ENCODE data around the gene FAM131B. TPM values are rescaled to one million over a fixed set of nuclear protein-coding genes. Genes with fewer than 3 reads are reported as not detected.

The FAM131B gene
- total RNA-seq, 4 donors from 2014 or later = 0.11 to 0.54 TPM; not detected in 2

DNA sequence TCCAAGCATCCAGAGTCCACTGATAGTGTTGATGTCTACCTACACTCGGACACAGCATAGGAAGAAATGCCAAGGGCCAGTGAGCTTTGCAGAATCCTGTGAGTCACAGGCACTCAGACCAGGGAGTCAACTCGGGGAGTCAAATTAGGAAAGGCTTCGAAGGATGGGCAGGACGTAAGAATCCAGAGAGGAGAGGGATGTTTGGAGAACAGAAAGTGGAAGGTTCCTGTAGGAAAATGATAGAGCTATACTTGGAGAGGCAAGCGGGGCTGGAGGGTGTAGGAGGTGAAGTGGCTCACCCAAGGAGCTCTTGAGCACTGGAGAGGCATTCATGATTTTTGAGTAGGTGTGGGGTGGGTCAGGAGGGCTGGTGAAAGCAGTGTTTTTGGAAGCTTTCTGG is 21.6 kb upstream of the FAM131B start:
- Histone ChIP-seq H3K36me3 (peaks cover 13% of the 10 kb centered on the region in 2 donors), H3K4me3 (replicated peaks in 1 of 3) (no peak overlapping the region), H3K4me1 (peaks cover 33 to 54% of the 10 kb centered on the region in 2 donors), H3K27ac (peak overlapping the region in 2 of 3 donors; percentile 39 to 54), H3K9me3 (no peaks in the 10 kb centered on the region), H3K27me3 (no peaks in the 10 kb centered on the region)
- intact Hi-C loops (cut with DNase I) = loop anchor here (5.0 to 10.0 kb wide), 2 partner anchors 33 to 99 kb away; partner anchors contain the start of genes CASP2 and TMEM139
- WGBS, 2 donors = 17 to 20% methylated on average over 5 of the region's 5 CpGs
- DNase-seq = peak; percentile 72 to 82
- peak in 1 of 2 donors; percentile 24 for TF ChIP-seq POLR2A (IDR thresholded peaks at IDR 0.05)
- TF ChIP-seq, protein P1, sequence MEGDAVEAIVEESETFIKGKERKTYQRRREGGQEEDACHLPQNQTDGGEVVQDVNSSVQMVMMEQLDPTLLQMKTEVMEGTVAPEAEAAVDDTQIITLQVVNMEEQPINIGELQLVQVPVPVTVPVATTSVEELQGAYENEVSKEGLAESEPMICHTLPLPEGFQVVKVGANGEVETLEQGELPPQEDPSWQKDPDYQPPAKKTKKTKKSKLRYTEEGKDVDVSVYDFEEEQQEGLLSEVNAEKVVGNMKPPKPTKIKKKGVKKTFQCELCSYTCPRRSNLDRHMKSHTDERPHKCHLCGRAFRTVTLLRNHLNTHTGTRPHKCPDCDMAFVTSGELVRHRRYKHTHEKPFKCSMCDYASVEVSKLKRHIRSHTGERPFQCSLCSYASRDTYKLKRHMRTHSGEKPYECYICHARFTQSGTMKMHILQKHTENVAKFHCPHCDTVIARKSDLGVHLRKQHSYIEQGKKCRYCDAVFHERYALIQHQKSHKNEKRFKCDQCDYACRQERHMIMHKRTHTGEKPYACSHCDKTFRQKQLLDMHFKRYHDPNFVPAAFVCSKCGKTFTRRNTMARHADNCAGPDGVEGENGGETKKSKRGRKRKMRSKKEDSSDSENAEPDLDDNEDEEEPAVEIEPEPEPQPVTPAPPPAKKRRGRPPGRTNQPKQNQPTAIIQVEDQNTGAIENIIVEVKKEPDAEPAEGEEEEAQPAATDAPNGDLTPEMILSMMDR (IDR thresholded peaks at IDR 0.05) = no peak

DNA sequence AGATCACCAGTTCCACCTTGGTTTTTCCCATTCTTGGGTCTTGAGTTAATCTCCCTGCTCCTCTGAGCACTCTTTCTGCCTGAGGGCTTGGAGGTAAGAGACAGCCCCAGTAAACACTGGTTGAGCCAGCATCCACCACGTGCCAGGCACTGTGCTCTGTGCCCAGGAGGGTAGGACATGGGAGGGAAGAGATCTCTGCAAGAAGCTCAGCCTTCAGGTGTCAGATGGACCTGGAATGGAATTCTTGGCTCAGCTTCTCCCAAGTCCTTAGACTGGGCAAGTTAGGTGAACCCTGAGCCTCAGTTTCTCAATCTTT is 21.1 kb upstream of the FAM131B start:
- WGBS, 2 donors = 71 to 75% methylated on average over 1 of the region's 1 CpG
- Histone ChIP-seq H3K27ac (peak overlapping the region in 2 of 3 donors; percentile 39 to 54), H3K36me3 (peaks cover 7 to 8% of the 10 kb centered on the region in 2 donors), H3K27me3 (no peaks in the 10 kb centered on the region), H3K4me3 (replicated peaks in 1 of 3) (no peak overlapping the region), H3K4me1 (peaks cover 33 to 54% of the 10 kb centered on the region in 2 donors), H3K9me3 (no peaks in the 10 kb centered on the region)
- intact Hi-C loops (cut with DNase I) = loop anchor here (5.0 to 10.0 kb wide), 2 partner anchors 34 to 99 kb away; partner anchors contain the start of genes CASP2 and TMEM139
- DNase-seq = no peak
- TF ChIP-seq, protein P1 (IDR thresholded peaks at IDR 0.05) = no peak
- TF ChIP-seq POLR2A (IDR thresholded peaks at IDR 0.05) = no peak

DNA sequence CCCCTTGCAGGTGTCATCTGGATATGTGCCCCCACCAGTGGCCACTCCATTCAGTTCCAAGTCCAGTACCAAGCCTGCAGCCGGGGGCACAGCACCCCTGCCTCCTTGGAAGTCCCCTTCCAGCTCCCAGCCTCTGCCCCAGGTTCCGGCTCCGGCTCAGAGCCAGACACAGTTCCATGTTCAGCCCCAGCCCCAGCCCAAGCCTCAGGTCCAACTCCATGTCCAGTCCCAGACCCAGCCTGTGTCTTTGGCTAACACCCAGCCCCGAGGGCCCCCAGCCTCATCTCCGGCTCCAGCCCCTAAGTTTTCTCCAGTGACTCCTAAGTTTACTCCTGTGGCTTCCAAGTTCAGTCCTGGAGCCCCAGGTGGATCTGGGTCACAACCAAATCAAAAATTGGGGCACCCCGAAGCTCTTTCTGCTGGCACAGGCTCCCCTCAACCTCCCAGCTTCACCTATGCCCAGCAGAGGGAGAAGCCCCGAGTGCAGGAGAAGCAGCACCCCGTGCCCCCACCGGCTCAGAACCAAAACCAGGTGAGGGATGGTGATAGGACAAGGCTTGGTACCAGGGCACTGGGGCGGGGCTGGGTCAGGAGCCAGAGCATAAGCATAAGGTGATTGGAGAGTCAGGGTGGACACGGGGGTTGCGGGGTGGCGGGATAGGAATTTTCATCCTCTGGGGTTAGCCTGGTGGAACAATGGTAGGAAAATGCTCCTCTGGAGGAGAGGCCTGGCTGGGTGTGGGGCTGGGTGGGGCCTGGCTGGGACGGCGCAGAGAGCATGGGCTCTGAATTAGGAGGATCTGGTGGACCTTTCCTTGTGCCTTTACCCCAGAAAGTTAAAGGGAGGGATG is 20.5 kb upstream of the FAM131B start:
- H3K9me3 ChIP-seq = no peaks in the 10 kb centered on the region
- peaks cover 33 to 54% of the 10 kb centered on the region in 2 donors for H3K4me1 ChIP-seq
- no peak for DNase-seq
- peak overlapping the region in 2 of 3 donors; percentile 97 for H3K27ac ChIP-seq
- no peaks in the 10 kb centered on the region for H3K27me3 ChIP-seq
- intact Hi-C loops (cut with DNase I) = loop anchor here (5.0 to 10.0 kb wide), 2 partner anchors 34 to 98 kb away; partner anchors contain the start of genes CASP2 and TMEM139
- peaks cover 1 to 2% of the 10 kb centered on the region in 2 donors for H3K36me3 ChIP-seq
- WGBS, 2 donors = 82 to 86% methylated on average over 13 to 15 of the region's 15 CpGs
- no peak overlapping the region for H3K4me3 ChIP-seq (replicated peaks in 1 of 3)
- TF ChIP-seq, protein P1 (IDR thresholded peaks at IDR 0.05) = no peak
- TF ChIP-seq POLR2A (IDR thresholded peaks at IDR 0.05) = no peak

DNA sequence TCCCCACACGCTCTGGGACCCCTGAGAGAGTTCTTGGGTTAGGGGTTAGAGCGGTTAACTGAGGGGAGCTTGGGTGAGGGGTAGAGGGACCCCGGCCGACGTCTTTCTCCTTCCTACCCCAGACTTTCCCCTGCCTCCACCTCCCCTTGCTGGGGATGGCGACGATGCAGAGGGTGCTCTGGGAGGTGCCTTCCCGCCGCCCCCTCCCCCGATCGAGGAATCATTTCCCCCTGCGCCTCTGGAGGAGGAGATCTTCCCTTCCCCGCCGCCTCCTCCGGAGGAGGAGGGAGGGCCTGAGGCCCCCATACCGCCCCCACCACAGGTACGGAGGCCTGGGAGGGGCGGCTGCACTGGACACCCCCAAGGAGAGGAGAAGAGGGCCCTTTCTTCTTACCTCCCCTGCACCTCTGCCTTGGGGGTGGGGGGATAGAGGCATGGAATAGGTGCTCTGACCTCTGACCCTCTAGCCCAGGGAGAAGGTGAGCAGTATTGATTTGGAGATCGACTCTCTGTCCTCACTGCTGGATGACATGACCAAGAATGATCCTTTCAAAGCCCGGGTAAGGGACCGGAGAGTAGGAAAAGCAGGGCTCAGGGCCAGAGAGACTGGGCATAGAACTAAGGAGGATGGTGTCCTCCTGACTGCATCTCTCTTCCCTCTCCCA is 19.7 kb upstream of the FAM131B start:
- peak overlapping the region; percentile 70 to 100 (median 99) for H3K4me3 ChIP-seq (replicated peaks in 1 of 3)
- peaks cover 33 to 54% of the 10 kb centered on the region in 2 donors for H3K4me1 ChIP-seq
- no peaks in the 10 kb centered on the region for H3K27me3 ChIP-seq
- H3K36me3 ChIP-seq = no peaks in the 10 kb centered on the region
- intact Hi-C loops (cut with DNase I) = loop anchor here (5.0 to 10.0 kb wide), 2 partner anchors 35 to 97 kb away; partner anchors contain the start of genes CASP2 and TMEM139
- peak overlapping the region; percentile 86 to 97 (median 97) for H3K27ac ChIP-seq
- DNase-seq = no peak
- no peaks in the 10 kb centered on the region for H3K9me3 ChIP-seq
- TF ChIP-seq, protein P1 (IDR thresholded peaks at IDR 0.05) = no peak
- no peak for TF ChIP-seq POLR2A (IDR thresholded peaks at IDR 0.05)
- WGBS, 2 donors = 45 to 48% methylated on average over 3 to 16 of the region's 21 CpGs

All from thyroid gland (tissue), 4 donors.